HepG2 (cell line): Measurements from ENCODE around the gene APPBP2. TPM values are rescaled to one million over a fixed set of nuclear protein-coding genes. Genes with fewer than 3 reads are reported as not detected.

Source experiments
- CREB1 ChIP-seq, 2 experiments: fragments of 450-650 bp in 1 of 2; IDR thresholded peaks; 2 replicates each; pipeline ENCODE4 v1.6.1; 2016 to 2017; ENCODE audit warnings: control low read depth in 1 of 2, mild to moderate bottlenecking in 1 of 2, missing compliant biosample characterization in 1 of 2, missing genetic modification characterization in 1 of 2
- ETV5 ChIP-seq: IDR thresholded peaks from 2 replicates; pipeline ENCODE4 v1.6.1; 2018; ENCODE audit warnings: missing biosample characterization, missing genetic modification reagents, inconsistent platforms, borderline replicate concordance
- HOXA3 ChIP-seq: sonication (generic); formaldehyde crosslinking; IDR thresholded peaks from 2 replicates; pipeline ENCODE4 v1.5.0; 2020; ENCODE audit warnings: missing genetic modification reagents
- SALL2 ChIP-seq: sonication (generic); formaldehyde crosslinking; IDR thresholded peaks from 2 replicates; pipeline ENCODE4 v1.8.1; 2023; ENCODE audit warnings: mild to moderate bottlenecking, missing genetic modification reagents, inconsistent platforms
- SP1 ChIP-seq, 2 experiments: fragments of 450-650 bp in 1 of 2; sonication (generic) in 1 of 2; formaldehyde crosslinking in 1 of 2; IDR thresholded peaks; 2 replicates each; pipeline versions ENCODE4 v1.4.0 to v1.6.1; 2016 to 2020; ENCODE audit warnings: missing genetic modification reagents in 1 of 2
- XRCC5 ChIP-seq: fragments of 200-400 bp; formaldehyde crosslinking; optimal IDR thresholded peaks from 2 replicates; pipeline ENCODE3; 2017; ENCODE audit warnings: mild to moderate bottlenecking, low read length
- ZBTB21 ChIP-seq: sonication (generic); formaldehyde crosslinking; IDR thresholded peaks from 2 replicates; pipeline ENCODE4 v1.4.0; 2020; ENCODE audit warnings: missing genetic modification reagents
- polyA plus RNA-seq, 8 experiments: library from polyadenylated mRNA; depleted of rRNA in 3 of 8; stranded (reverse) in 7 of 8; unstranded in 1 of 8; fragments of >200 nt; fragmentation: Illumina TruSeq in 4 of 8; extraction: Trizol in 4 of 8; gene quantifications; 2 replicates each; pipeline versions ENCODE4 v1.2.1 to v1.2.3, GENCODE V29; 2011 to 2016; ENCODE audit warnings: low read depth in 4 of 8, missing spikeins in 1 of 8, mixed read lengths in 1 of 8; ENCODE audit not compliant: insufficient read depth in 1 of 8
- total RNA-seq, 5 experiments: library from RNA; depleted of rRNA; stranded (reverse); fragments of >200 nt; fragmentation: Illumina TruSeq; extraction: Trizol; gene quantifications; 2 replicates each; pipeline ENCODE4 v1.2.3, GENCODE V29; 2016; ENCODE audit warnings: low read depth in 1 of 5
- TF ChIP-seq, protein P1 (sequence below): sonication (generic); formaldehyde crosslinking; IDR thresholded peaks from 2 replicates; pipeline ENCODE4 v1.4.0; 2020; ENCODE audit warnings: mild to moderate bottlenecking, missing genetic modification reagents
- TF ChIP-seq, protein P2 (sequence below): sonication (generic); formaldehyde crosslinking; IDR thresholded peaks from 2 replicates; pipeline ENCODE4 v1.9.0; 2021; ENCODE audit warnings: mild to moderate bottlenecking, missing genetic modification reagents
- TF ChIP-seq, protein P3 (sequence below): sonication (generic); formaldehyde crosslinking; IDR thresholded peaks from 2 replicates; pipeline ENCODE4 v1.5.0; 2020; ENCODE audit warnings: missing genetic modification reagents, mild to moderate bottlenecking, borderline replicate concordance
- TF ChIP-seq, protein P4 (sequence below): sonication (generic); formaldehyde crosslinking; IDR thresholded peaks from 2 replicates; pipeline ENCODE4 v1.4.0; 2020; ENCODE audit warnings: missing genetic modification reagents, mild to moderate bottlenecking, borderline replicate concordance
- TF ChIP-seq, protein P5 (sequence below): sonication (generic); formaldehyde crosslinking; IDR thresholded peaks from 2 replicates; pipeline ENCODE4 v1.8.0; 2022; ENCODE audit warnings: mild to moderate bottlenecking, missing genetic modification reagents, borderline replicate concordance

APPBP2 gene
- total and polyA plus RNA-seq, 2 of the 13 experiments (the other 11 are each of a cell fraction or from before 2014, with no cell fraction given) = 17.5 to 45.8 TPM

DNA sequence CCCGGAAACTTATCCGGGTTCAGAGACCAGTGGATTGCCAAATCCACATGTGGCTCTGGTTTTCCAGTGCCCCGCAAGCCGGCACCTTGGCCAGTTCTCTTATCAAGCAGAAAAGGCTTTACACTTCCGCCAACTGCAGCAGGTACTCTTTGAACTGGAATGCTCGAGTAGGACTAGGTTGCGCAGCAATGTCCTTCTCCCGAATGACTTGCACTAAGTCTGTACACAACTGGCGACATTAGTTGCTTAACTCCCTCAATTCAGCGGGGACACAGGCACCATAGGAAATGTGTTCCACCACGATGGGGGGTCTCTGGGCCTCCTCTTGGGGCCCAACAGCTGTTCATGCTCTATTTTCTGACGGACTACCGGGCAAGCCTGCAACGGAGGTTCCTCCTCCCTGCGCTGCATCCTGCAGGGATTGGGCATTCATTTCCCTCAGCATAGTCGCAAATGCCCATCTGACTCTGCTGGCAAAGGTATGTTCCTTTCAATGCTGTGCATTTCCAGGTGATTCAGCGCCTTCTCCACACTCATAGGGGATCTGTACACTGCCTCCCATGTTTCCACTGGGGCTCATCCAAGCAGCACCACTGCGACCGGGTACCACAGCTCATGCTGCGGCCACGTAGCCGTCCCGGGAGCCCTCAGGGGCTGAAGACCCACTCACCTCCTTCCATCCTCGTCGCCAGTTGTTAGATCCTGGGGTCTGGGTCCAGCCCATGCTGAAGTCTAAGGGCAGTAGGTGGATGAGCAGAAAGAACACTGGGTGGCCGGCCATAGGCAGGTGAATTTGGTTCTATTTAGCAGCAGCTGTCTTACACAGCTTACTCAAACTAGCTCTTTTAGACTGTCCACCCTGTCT, 34.2 kb upstream of the APPBP2 start (continued):
- TF ChIP-seq, protein P1, sequence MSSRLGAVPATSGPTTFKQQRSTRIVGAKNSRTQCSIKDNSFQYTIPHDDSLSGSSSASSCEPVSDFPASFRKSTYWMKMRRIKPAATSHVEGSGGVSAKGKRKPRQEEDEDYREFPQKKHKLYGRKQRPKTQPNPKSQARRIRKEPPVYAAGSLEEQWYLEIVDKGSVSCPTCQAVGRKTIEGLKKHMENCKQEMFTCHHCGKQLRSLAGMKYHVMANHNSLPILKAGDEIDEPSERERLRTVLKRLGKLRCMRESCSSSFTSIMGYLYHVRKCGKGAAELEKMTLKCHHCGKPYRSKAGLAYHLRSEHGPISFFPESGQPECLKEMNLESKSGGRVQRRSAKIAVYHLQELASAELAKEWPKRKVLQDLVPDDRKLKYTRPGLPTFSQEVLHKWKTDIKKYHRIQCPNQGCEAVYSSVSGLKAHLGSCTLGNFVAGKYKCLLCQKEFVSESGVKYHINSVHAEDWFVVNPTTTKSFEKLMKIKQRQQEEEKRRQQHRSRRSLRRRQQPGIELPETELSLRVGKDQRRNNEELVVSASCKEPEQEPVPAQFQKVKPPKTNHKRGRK (CRISPR knock-in tag) = 0 out of 2 replicates have a peak, but pooled peaks have one; percentile 56
- TF ChIP-seq CREB1 (IDR thresholded peaks at IDR 0.05) = no peak
- peak; percentile 70; the same call in 1 of the 2 replicates for TF ChIP-seq CREB1 (CRISPR knock-in tag; IDR thresholded peaks at IDR 0.05)
- TF ChIP-seq ZBTB21 = no peak
- TF ChIP-seq, protein P2, sequence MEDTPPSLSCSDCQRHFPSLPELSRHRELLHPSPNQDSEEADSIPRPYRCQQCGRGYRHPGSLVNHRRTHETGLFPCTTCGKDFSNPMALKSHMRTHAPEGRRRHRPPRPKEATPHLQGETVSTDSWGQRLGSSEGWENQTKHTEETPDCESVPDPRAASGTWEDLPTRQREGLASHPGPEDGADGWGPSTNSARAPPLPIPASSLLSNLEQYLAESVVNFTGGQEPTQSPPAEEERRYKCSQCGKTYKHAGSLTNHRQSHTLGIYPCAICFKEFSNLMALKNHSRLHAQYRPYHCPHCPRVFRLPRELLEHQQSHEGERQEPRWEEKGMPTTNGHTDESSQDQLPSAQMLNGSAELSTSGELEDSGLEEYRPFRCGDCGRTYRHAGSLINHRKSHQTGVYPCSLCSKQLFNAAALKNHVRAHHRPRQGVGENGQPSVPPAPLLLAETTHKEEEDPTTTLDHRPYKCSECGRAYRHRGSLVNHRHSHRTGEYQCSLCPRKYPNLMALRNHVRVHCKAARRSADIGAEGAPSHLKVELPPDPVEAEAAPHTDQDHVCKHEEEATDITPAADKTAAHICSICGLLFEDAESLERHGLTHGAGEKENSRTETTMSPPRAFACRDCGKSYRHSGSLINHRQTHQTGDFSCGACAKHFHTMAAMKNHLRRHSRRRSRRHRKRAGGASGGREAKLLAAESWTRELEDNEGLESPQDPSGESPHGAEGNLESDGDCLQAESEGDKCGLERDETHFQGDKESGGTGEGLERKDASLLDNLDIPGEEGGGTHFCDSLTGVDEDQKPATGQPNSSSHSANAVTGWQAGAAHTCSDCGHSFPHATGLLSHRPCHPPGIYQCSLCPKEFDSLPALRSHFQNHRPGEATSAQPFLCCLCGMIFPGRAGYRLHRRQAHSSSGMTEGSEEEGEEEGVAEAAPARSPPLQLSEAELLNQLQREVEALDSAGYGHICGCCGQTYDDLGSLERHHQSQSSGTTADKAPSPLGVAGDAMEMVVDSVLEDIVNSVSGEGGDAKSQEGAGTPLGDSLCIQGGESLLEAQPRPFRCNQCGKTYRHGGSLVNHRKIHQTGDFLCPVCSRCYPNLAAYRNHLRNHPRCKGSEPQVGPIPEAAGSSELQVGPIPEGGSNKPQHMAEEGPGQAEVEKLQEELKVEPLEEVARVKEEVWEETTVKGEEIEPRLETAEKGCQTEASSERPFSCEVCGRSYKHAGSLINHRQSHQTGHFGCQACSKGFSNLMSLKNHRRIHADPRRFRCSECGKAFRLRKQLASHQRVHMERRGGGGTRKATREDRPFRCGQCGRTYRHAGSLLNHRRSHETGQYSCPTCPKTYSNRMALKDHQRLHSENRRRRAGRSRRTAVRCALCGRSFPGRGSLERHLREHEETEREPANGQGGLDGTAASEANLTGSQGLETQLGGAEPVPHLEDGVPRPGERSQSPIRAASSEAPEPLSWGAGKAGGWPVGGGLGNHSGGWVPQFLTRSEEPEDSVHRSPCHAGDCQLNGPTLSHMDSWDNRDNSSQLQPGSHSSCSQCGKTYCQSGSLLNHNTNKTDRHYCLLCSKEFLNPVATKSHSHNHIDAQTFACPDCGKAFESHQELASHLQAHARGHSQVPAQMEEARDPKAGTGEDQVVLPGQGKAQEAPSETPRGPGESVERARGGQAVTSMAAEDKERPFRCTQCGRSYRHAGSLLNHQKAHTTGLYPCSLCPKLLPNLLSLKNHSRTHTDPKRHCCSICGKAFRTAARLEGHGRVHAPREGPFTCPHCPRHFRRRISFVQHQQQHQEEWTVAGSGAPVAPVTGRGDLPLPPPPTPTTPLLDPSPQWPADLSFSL = 0 out of 2 replicates have a peak, but pooled peaks have one; percentile 17
- no peak for TF ChIP-seq SP1 (IDR thresholded peaks at IDR 0.05)
- TF ChIP-seq SP1 (CRISPR knock-in tag; IDR thresholded peaks at IDR 0.05) = 0 out of 2 replicates have a peak, but pooled peaks have one; percentile 20
- TF ChIP-seq, protein P3, sequence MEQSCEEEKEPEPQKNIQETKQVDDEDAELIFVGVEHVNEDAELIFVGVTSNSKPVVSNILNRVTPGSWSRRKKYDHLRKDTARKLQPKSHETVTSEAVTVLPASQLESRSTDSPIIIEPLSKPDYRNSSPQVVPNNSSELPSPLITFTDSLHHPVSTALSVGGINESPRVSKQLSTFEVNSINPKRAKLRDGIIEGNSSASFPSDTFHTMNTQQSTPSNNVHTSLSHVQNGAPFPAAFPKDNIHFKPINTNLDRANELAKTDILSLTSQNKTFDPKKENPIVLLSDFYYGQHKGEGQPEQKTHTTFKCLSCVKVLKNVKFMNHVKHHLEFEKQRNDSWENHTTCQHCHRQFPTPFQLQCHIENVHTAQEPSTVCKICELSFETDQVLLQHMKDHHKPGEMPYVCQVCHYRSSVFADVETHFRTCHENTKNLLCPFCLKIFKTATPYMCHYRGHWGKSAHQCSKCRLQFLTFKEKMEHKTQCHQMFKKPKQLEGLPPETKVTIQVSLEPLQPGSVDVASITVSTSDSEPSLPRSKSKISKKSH (CRISPR knock-in tag) = peak; percentile 75; the same call in 1 of the 2 replicates
- TF ChIP-seq, protein P4, sequence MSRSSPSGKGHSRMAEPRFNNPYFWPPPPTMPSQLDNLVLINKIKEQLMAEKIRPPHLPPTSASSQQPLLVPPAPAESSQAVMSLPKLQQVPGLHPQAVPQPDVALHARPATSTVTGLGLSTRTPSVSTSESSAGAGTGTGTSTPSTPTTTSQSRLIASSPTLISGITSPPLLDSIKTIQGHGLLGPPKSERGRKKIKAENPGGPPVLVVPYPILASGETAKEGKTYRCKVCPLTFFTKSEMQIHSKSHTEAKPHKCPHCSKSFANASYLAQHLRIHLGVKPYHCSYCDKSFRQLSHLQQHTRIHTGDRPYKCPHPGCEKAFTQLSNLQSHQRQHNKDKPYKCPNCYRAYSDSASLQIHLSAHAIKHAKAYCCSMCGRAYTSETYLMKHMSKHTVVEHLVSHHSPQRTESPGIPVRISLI (CRISPR knock-in tag) = peak; percentile 37; the same call in 1 of the 2 replicates
- 0 out of 2 replicates have a peak, but pooled peaks have one; percentile 51 for TF ChIP-seq SALL2 (CRISPR knock-in tag)
- TF ChIP-seq HOXA3 (CRISPR knock-in tag) = peak; percentile 70; the same call in 1 of the 2 replicates
- TF ChIP-seq, protein P5, sequence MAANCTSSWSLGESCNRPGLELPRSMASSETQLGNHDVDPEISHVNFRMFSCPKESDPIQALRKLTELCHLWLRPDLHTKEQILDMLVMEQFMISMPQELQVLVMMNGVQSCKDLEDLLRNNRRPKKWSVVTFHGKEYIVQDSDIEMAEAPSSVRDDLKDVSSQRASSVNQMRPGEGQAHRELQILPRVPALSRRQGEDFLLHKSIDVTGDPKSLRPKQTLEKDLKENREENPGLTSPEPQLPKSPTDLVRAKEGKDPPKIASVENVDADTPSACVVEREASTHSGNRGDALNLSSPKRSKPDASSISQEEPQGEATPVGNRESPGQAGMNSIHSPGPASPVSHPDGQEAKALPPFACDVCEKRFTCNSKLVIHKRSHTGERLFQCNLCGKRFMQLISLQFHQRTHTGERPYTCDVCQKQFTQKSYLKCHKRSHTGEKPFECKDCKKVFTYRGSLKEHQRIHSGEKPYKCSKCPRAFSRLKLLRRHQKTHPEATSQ (CRISPR knock-in tag) = 0 out of 2 replicates have a peak, but pooled peaks have one; percentile 20
- peak; percentile 91; the same call in 1 of the 2 replicates for TF ChIP-seq ETV5 (CRISPR knock-in tag)
- peak; percentile 63 for TF ChIP-seq XRCC5
